Measurements from ENCODE around the gene IFT81. TPM values are rescaled to one million over a fixed set of nuclear protein-coding genes. Genes with fewer than 3 reads are reported as not detected.

Gene IFT81
- total and polyA plus RNA-seq, 7 donors: 1.8 to 42.7 (median 20.4) TPM

GRCh38 chr12:110266980-110267620 is 142.9 kb downstream of the IFT81 start:
- Histone ChIP-seq H3K36me3 (no peaks in the 10 kb centered on the region), H3K4me3 (no peak overlapping the region), H3K27me3 (no peaks in the 10 kb centered on the region), H3K9me3 (no peaks in the 10 kb centered on the region), H3K4me1 (peaks cover 0 to 42% (median 33%) of the 10 kb centered on the region in 4 donors), H3K27ac (peak overlapping the region; percentile 24 to 51 (median 44))
- peak; percentile 81 for DNase-seq
- intact Hi-C loops (cut with DNase I): no loop called here
- 55 to 65% methylated on average over 9 of the region's 9 CpGs for WGBS, 2 donors
- TF ChIP-seq POLR2AphosphoS5 (IDR thresholded peaks at IDR 0.05) (peak in 2 of 4 donors; percentile 7 to 33), POLR2A (IDR thresholded peaks at IDR 0.05) (no peak)

Other genes starting within 250 kb of the IFT81 start
- 10 to 100 TPM; 33.5 to 45.3 (median 40.3) TPM for gene GLTP, start 243.8 kb upstream of the IFT81 start, total RNA-seq
- gene GLTP, start 243.8 kb upstream of the IFT81 start, polyA plus RNA-seq: 100 to 1,000 TPM in 1 of 3 donors, 10 to 100 TPM in 2; 48.7 to 105 (median 83.5) TPM
- gene TCHP, start 224.1 kb upstream of the IFT81 start, total RNA-seq: 10 to 100 TPM; 12.8 to 42.9 (median 16.3) TPM
- gene TCHP, start 224.1 kb upstream of the IFT81 start, polyA plus RNA-seq: 10 to 100 TPM; 12.5 to 18.1 (median 13.8) TPM
- gene GIT2, start 128.0 kb upstream of the IFT81 start, total RNA-seq: 10 to 100 TPM; 26.7 to 54.6 (median 35.1) TPM
- gene GIT2, start 128.0 kb upstream of the IFT81 start, polyA plus RNA-seq: 10 to 100 TPM in 1 of 3 donors, 1 to 10 TPM in 2; 6.0 to 25.2 (median 7.9) TPM
- 10 to 100 TPM; 72.4 to 85.3 (median 76.0) TPM for gene ANKRD13A, start 124.9 kb upstream of the IFT81 start, total RNA-seq
- gene ANKRD13A, start 124.9 kb upstream of the IFT81 start, polyA plus RNA-seq: 10 to 100 TPM; 21.6 to 37.5 (median 31.3) TPM
- gene C12orf76, start 75.8 kb upstream of the IFT81 start, total RNA-seq: 10 to 100 TPM in 3 of 4 donors, 1 to 10 TPM in 1; 9.6 to 20.1 (median 17.0) TPM
- gene C12orf76, start 75.8 kb upstream of the IFT81 start, polyA plus RNA-seq: 10 to 100 TPM in 1 of 3 donors, 1 to 10 TPM in 2; 3.0 to 11.3 (median 8.4) TPM
- 100 to 1,000 TPM in 2 of 4 donors, 10 to 100 TPM in 2; 79.5 to 121 (median 93.7) TPM for gene ATP2A2, start 156.9 kb downstream of the IFT81 start, total RNA-seq
- 100 to 1,000 TPM in 1 of 3 donors, 10 to 100 TPM in 2; 16.6 to 115 (median 16.8) TPM for gene ATP2A2, start 156.9 kb downstream of the IFT81 start, polyA plus RNA-seq

Data from sigmoid colon (tissue), 7 donors.